Measurements from ENCODE around the gene SEC24D.

DNA sequence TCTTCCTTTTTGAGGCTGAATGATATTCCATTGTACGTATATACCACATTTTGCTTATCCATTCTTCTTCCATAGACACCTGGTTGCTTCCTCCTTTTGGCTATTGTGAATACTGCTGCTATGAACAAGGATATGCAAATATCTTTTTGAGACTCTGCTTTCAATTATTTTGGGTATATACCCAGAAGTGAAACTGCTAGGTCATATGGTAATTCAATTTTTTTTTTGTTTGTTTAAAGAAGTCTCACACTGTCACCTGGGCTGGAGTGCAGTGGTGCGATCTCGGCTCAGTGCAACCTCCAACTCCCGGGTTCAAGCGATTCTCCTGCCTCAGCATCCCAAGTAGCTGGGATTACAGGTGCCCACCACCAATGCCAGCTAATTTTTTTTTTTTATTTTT is 75.4 kb downstream of the SEC24D start:
- TF ChIP-seq, protein P1, sequence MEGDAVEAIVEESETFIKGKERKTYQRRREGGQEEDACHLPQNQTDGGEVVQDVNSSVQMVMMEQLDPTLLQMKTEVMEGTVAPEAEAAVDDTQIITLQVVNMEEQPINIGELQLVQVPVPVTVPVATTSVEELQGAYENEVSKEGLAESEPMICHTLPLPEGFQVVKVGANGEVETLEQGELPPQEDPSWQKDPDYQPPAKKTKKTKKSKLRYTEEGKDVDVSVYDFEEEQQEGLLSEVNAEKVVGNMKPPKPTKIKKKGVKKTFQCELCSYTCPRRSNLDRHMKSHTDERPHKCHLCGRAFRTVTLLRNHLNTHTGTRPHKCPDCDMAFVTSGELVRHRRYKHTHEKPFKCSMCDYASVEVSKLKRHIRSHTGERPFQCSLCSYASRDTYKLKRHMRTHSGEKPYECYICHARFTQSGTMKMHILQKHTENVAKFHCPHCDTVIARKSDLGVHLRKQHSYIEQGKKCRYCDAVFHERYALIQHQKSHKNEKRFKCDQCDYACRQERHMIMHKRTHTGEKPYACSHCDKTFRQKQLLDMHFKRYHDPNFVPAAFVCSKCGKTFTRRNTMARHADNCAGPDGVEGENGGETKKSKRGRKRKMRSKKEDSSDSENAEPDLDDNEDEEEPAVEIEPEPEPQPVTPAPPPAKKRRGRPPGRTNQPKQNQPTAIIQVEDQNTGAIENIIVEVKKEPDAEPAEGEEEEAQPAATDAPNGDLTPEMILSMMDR (IDR thresholded peaks at IDR 0.05), result no peak
- TF ChIP-seq POLR2A (IDR thresholded peaks at IDR 0.05), result no peak

All from heart left ventricle (tissue), 13 donors.